CD4-positive, alpha-beta T cell treated with Interleukin-21 for 1 hour (primary cell): ENCODE data around the gene ERH.
"Not testable (repeated sequence)": the region's sequence is repeated elsewhere in the genome, so short reads cannot be mapped to it uniquely, and the experiment has no call there.

ENCODE experiments used
- DNase-seq: peaks from one replicate; pipeline ENCODE4 v3.0.0-alpha.2; 2020

ERH gene

DNA sequence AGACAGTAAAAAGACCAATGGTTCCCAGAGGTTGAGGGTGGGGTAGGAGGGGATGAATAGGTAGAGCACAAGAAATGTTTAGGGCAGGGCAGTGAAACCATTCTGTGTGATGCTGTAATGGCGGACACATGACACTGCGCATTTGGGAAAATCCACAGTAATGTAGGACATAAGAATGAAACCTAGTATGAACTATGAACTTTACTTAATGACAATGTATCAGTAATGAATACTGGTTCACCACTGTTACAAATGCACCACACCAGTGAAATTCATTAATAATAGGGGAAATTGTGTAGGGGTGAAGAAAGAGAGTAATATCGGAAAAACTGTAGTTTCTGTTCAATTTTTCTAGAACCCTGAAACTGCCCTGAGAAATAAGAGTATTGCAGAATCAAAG lies 5.6 kb downstream of the ERH start:
- no peak for DNase-seq

DNA sequence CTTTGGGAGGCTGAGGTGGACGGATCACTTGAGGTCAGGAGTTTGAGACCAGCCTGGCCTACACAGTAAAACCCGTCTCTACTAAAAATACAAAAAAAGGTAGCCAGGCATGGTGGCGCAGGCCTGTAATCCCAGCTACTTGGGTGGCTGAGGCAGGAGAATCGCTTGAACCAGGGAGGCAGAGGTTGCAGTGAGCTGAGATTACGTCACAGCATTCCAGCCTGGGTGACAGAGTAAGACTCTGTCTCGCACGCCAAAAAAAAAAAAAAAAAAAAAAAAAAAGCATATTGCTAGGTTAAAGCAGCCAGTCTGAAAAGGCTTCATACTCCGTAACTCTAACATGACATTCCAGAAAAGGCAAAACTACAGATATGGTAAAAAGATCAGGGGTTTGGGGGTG lies 6.7 kb downstream of the ERH start:
- not testable (repeated sequence) for DNase-seq

DNA sequence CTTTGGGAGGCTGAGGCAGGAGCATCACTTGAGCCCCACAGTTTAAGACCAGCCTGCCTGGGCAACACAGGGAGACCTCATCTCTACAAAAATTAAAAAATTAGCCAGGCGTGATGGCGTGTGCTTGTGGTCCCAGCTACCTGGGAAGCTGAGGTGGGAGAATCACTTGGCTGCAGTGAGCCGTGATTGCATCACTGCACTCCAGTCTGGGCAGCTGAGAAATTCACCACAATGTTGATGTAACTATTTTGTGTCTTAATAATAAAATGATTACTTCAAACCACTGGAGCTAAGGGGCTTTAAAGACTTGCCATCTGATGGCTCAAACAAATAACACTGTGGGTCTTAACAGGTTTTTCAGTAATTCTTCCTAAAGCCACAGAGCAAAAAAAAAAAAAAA lies 10.8 kb downstream of the ERH start:
- no peak for DNase-seq

DNA sequence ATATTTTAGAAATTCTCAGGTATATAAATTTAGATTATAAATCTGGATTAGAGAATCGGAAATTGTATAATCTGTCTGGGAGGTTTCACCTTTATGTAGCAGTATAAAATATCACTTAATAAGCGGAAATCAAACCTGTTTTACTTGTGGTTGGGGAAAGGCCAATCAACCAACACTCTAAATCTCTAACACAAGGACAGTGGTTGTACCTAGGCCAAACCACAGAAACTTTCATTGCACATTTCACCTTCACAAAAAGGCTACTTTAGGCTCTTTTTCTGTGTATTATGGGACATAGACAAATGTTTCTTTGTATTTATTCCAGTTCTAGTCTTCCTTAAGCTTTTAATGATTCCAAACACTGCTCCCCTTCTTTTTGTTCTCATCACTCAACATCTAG lies 19.8 kb downstream of the ERH start:
- DNase-seq: no peak

DNA sequence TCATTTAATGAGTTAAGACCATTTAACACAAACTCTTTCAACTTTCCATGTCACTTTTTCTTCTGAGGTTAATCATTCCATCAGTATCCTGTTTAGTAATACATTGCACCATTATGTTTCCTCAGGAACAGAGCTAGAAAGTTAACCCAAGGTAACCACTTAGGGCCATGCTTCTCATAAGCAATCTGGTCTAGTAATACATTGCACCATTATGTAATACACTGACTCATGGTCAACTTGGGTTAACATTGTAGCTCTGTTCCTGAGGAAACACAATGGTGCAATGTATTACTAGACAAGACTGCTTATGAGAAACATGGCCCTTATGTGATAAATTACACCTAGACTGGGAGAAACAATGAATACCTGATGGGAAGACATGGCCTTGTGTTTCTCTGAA lies 21.7 kb downstream of the ERH start:
- no peak for DNase-seq

DNA sequence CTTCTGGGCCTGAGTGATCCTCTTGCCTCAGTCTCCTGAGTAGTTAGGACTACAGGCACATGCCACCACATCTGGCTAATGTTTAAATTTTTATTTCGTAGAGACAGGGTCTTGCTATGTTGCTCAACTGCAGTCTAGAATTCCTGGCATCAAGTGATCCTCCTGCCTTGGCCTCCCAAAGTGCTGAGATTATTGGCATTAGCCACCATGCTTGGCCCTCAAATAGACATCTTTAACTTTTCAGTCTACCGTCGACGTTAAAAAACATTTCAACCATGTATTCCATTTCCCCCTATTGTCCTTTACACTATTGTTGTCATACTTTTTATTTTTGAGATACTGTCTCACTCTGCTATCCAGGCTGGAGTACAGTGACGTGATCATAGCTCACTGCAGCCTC lies 22.4 kb downstream of the ERH start:
- DNase-seq: no peak

DNA sequence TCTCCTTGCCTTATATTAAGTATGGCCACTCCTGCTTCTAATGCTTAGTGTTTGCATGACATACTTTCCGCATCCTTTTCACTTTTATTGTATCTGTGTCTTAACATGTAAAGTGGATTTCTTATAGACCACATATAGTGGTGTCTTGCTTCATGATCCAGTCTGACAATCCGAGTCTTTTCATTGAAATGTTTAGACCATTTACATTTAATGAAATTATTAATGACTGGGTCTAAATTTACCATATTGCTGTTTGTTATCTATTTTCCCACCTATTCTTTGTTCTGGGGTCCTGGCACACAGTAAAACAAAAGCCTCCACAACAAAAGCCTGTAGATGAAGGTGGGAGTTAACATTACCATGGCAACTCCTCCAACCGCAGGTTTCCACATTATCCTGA lies 22.9 kb downstream of the ERH start:
- no peak for DNase-seq

DNA sequence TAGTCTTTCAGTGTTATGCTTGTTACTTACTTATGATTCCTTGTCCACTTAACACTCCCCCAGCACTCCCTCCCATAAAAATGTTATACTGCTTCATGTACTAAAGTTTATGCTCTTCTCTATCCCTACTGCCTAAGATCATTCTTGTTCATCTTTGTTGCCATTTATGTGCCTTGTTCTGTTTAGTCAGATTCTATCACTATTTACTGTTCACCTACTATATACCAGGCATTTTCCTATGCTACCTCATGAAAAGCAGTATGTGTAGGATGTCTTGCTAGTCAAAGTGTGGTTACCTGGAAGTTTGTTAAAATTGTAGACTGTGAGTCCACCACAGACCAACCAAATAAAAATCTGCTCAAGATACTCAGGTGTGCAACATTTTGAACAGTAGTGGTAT lies 23.9 kb downstream of the ERH start:
- no peak for DNase-seq

DNA sequence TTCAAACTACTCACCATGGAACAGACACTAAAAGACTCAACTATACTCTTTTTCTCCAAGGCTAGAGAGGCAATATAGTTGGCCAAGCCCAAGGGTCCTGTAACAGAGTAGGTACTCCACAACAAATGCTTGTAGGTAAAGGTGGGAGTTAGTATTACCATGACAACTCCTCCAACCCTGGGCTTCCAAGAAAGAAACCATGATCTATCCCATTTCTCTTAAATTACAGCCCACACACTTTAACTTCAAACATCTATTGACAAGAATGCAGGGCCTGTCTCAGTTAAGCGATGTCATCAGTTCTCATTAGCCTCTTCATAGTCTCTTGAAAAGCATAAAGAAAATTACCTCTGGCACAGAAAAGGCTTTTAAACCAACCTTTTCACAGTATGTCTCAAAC lies 25.0 kb downstream of the ERH start:
- no peak for DNase-seq

DNA sequence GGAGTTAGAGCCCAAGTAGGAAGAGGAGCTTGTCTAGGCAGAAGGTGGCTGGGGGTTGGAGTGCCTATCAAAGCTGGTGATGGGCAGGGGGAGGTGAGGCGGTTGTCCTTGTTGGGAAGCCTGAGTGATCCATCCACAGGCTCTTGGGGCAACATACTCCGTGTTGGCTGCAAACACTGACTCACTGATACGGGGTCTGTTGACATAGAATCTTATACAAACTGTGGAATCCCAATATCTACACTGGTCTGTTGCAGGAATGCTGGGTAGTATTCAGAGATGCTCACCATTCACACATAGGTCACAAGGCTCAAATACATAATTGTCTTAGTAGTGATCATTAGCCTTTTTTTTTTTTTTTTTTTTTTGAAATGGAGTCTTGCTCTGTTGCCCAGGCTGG lies 26.0 kb downstream of the ERH start:
- no peak for DNase-seq

DNA sequence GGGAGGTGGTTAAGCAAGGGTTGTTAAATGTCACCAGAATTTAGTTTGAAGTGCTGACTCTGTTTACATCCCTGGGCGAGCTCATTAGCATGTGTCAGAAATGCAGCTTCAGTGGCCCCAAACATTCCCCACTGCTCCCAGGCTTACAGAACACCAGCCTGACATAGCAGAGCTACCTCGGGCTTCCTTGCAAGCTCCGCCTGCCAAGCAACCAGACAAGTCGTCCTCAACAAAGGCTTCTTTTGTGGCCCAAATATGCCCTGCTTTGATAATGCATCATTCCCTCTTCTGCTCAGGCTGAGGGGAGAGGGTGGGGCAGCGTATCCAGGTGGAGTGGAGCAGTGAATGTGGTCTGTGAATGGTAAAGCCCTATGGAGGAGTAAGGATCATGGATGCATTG lies 28.0 kb downstream of the ERH start:
- DNase-seq: no peak

DNA sequence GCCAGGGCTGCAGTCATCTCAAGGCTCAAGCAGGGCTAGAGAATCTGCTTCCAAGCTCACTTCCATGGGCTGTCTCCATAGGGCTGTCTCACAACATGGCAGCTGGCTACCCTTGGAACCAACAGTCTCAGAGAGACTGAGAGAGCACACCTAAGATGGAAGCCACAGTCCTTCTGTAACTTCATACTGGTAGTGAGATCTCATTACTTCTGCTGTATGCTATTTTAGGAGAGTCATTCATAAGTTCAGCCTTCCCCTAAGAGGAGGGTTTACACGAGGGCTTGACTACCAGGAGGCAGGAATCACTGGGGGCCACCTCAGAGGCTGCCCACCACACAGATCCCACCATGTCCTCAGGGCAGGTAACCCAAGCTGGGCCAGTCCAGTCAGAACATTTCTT lies 29.7 kb downstream of the ERH start:
- no peak for DNase-seq

DNA sequence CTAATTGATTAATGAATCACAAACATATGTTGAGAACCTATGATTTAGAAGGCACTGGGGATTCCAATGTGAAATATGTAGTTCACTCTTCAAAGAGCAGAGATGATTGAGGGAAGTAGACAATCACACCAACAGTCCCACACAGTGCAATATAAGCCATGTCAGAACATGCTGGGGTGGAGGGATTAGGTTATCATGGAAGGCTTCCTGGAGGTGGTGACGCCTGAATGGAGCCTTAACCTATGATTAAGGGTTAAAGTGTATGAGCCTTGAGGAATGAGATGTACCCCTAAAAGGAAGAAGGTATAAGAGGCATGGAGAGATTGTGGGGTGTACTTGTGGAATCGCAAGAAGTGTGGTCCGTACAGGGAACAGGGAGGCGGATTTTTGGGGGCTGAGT lies 31.3 kb downstream of the ERH start:
- DNase-seq: no peak

DNA sequence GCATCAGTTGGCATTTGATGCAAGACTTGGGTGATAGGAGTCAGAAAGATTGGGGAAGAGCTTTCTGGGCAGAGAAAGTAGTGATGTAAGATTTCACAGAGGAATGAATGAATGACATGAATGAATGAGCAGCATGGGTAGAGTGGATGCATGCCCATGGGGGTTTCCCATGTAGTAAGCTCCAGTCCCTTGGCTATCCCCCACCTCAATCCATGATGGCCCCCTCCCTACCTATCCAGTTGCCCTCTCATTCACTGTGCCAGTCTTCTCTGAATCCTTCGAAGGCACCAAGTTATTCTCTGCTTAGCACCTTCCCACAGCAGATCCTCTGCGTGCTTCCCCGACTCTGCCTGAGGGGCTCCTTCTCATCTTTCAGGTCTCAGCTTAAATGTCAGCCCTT lies 32.0 kb downstream of the ERH start:
- no peak for DNase-seq

DNA sequence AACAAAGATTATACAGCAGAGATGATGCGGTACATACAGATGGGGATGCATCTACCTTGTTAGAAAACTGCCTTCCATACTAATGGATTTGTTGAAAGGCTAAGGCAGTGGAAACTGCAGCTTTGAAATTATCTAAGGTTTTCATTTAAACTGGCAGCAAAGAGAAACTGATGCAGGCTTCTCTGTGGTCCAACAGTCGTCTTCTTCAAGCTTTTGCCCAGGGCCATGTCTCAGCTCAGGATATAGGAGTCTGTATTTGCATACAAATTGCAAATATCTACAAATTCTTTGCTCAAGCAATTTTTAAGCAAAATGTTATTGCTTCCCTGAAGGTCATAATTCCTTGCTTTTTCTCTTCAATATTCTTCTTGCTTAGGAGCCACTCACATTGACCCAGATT lies 33.7 kb downstream of the ERH start:
- no peak for DNase-seq

DNA sequence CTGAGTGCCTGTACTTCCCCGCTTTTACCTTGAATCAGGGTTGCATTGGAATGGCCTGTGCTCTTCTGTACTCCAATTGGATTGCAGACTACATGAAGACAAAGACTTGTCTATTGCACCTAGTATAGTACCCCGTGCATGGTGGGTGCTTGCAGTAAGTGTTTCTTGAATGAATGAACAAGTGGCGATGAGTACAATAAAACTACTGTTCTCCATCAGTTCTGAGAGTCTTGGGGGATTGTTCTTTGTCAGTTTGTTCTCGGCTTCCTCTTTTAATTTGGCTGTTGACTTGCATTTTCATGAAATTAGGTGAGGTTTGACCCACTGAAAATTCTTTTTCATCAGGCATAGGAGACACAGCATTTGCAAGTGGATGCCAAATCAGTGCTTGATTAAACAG lies 34.1 kb downstream of the ERH start:
- DNase-seq: no peak

DNA sequence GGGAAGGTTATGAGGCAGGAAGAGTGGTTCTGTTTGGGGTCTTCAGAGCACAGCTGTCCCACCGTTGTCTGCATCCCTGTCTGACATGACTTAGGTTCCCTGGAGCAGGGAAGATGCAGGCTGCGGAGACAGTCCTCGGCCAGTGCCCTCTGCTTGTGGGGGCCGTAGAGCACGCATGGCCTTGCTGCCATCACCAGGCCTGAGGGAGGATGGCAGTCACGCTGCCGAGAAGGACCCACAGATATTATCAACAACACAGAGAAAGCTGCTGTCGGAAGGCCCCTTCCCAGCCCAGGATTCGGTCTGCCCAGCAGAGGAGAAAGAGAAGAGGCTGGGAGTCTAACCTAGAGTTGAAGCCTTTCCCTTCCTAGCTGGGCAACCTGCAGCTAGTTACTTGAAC lies 35.0 kb downstream of the ERH start:
- DNase-seq: no peak

DNA sequence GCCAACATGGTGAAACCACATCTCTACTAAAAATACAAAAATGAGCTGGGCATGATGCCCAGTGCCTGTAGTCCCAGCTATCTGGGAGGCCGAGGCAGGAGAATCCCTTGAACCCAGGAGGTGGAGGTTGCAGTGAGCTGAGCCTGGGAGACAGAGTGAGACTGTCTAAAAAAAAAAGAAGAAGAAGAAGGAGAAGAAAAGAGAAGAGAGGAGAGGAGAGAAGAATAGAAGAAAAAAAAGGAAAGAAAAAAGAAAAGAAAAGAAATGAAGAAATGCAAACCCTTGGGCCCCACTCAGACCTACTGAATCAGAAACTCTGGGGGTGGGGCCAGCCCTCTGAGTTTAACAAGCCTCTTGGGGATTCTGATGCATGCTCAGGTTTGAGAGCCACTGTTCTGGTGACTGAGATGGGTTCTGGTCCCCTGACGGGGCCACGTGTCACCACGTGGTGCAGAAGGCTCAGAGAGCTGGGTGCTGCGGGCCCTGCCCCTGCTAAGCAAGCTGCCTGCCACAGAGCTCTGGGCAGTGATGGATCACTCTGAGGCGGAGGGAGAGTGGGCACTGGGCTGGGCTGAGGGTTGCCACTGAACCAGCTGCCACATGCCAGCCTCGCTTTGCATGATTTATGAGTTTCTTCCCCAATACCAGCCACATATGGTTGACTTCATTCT lies 37.5 kb downstream of the ERH start:
- DNase-seq: no peak

DNA sequence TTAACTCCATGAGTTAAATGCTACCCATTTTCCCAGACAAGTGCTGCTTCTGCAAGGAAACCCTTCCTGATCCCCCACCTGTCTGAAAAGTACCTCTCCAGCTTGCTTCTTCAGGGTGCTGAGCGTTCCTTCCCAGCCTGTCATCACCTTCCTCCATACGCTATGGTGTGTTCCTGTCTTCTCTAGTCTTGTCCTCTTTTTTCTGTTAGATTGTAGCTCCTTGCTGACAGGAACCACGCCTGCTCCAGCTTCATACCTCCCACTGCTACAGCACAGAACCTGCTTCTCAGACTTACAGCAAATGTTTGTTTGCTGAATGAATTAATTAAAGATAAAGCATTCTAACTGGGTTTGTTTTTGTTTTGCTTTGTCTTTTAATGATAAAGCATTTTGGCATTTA lies 39.1 kb downstream of the ERH start:
- DNase-seq: no peak

DNA sequence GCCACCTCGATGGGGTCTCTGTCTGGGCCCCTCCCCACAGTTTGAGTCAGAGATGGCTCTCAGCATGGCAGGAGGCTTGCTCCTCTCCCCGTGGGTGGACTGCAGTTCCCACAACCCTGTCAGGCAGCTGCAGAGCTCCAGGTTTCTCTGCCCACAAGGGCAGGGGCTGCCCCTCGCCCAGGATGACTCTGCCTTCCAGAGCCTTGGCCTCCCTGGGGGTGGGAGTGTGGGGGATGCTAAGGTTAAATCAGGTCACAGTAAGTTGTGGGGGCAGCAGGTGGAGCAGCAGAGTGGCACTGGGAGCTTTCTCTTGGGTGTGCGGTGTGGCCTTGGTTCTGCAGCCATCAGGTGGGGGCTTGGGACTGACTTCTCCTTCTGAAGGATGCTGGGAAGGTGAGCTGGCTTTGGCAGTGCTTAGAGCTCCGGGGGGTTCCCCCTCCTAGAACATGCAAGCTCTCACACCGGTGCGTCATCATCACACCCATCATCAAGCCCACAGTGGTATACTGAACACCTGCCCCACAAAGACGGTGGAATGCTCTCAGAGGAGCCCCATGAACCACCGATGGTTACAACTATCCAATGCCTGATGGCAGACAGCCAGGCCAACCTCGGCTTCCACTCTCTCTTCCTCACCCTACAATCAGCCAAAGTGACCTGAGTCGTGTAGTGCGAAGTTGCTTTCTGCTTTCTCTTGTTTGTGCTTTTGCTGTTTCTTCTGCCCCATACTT lies 39.7 kb downstream of the ERH start:
- no peak for DNase-seq

DNA sequence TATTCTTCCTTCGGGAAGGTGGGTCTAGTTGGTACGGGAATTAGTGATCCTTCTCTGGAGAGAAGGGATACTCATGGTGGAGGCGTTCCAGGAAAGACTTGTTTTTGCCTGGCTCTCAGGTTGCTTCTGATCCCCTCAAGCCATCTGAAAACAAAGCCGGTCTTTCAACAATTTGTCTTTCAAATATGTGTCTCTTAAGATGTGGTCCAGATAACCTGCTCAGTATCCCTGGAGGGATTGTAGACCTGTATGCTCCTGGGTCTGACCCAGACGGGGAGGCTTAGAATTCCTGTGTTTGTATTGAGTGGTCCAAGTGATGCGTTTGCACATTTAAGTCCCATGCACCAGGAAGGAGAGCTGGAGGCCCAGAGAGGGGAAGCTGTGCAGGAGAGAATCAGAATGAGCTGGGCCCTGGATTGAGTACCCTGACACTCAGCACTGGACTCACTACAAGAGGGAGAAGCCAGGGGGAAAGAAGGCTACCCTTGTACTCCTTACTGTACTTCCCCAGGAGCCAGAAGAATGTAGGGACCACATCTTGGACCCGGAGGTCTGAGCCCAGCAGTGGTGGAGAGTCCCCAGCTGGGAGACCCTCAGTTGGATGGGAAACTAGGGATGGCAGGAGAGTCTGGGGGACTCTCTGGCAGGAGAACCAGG lies 40.4 kb downstream of the ERH start:
- DNase-seq: no peak

DNA sequence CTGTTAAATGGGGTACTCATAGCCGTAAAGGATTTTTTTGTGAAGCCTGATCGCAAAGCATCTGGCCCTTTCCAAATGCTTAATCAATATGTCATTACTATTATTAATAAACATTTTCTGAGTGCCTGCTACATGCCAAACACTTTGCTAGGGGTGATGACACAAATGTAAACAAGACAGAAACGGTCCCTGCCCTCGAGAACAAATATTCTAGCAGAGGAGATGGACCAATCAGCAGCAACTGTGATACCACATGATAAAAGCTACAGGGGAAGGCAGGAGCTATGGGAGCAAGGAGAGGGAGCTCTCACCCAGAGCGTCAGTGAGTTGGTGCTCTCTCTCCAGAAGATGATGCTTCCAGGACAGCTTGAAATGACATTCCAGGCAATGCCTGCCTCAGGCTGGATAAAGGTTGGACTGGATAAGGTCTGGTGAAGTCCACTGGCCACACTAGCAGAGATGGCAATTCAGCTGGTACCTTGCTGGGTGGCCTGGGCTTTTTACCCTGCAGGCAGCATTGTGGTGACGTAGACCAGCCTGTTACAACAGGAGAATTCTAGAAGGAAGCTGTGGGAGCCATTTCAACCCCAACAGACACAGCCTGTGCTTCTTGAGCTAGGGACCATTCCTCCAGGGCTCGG lies 41.1 kb downstream of the ERH start:
- no peak for DNase-seq

DNA sequence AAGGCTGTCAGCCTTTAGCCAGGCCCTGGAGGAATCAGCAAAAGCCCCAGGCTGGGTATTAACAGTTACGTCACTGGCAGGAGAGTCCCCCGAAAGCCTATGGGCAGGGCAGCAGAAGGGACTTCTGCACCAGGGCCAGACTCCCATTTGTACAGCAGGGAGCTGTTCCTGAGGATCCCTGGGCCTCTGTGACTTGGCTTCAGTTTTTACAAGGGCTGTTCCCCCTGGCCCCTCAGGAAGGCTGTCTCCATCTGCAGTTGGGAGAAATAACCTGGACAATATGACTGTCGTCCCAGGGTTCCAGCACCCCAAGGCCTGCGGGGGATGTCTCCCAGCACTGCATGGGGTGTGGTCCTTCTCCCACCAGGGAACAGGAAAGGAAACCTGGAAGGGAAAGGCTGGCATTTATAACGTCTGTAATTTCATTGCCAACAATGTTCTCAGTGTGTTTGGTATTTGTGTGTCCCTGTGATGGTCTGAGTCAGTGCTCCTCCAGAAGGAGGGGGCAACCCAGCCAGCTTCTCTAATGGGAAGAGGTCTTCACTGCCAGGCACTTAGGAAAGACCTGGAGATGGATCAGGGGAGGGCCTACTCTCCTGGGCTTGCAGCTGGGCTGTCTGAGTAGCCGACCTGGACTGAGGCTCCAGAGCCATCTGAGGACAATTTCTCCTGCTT lies 42.4 kb downstream of the ERH start:
- DNase-seq: no peak
